ENCODE data around the gene DLX4.

DLX4 gene

GRCh38 chr17:49990921-49991320 lies 21.9 kb downstream of the DLX4 start:
- no peak for DNase-seq

- no peak for DNase-seq
These were observed 22.4 kb downstream of the DLX4 start for GRCh38 chr17:49991409-49991808.

- no peak for DNase-seq
These were observed 23.4 kb downstream of the DLX4 start for GRCh38 chr17:49992191-49992932.

- no peak for DNase-seq
These were observed 24.0 kb downstream of the DLX4 start for GRCh38 chr17:49992933-49993422.

- peak; percentile 53 for DNase-seq
These were observed 24.6 kb downstream of the DLX4 start for GRCh38 chr17:49993423-49994060.

GRCh38 chr17:49994085-49995054 lies 25.4 kb downstream of the DLX4 start:
- DNase-seq = peak; percentile 21

GRCh38 chr17:49995055-49995738 lies 26.2 kb downstream of the DLX4 start, which contains the start of gene DLX3:
TSS of gene DLX3 (minus strand) at chr17:49995224. CDS start at chr17:49994998, 226 bp downstream.
- peak; percentile 39 for DNase-seq

- DNase-seq = no peak
These were observed 27.1 kb downstream of the DLX4 start for GRCh38 chr17:49996121-49996494.

GRCh38 chr17:49996495-49997300 lies 27.7 kb downstream of the DLX4 start:
- DNase-seq = peak; percentile 77

GRCh38 chr17:49997301-49997650 lies 28.3 kb downstream of the DLX4 start:
- DNase-seq = no peak

GRCh38 chr17:49997773-49998703 lies 29.0 kb downstream of the DLX4 start:
- DNase-seq = peak; percentile 89

- DNase-seq = no peak
These were observed 30.0 kb downstream of the DLX4 start for GRCh38 chr17:49998836-49999511.

GRCh38 chr17:50003911-50004310 lies 34.9 kb downstream of the DLX4 start:
- no peak for DNase-seq

- DNase-seq = no peak
These were observed 40.3 kb downstream of the DLX4 start for GRCh38 chr17:50009282-50009681.

GRCh38 chr17:50013079-50013478 lies 44.1 kb downstream of the DLX4 start:
- DNase-seq = no peak

GRCh38 chr17:50014471-50015088 lies 45.6 kb downstream of the DLX4 start:
- DNase-seq = no peak

GRCh38 chr17:50015146-50015545 lies 46.2 kb downstream of the DLX4 start:
- no peak for DNase-seq

GRCh38 chr17:50018909-50019308 lies 49.9 kb downstream of the DLX4 start:
- DNase-seq = no peak

- DNase-seq = no peak
These were observed 52.0 kb downstream of the DLX4 start for GRCh38 chr17:50020841-50021599.

All from CD4-positive, alpha-beta T cell treated with Interleukin-17A for 4 hours (primary cell).